ENCODE data around the gene DNAJC21. TPM values are rescaled to one million over a fixed set of nuclear protein-coding genes. Genes with fewer than 3 reads are reported as not detected.

Gene DNAJC21
- total and polyA plus RNA-seq, 10 donors: 16.3 to 35.2 (median 29.1) TPM

DNA sequence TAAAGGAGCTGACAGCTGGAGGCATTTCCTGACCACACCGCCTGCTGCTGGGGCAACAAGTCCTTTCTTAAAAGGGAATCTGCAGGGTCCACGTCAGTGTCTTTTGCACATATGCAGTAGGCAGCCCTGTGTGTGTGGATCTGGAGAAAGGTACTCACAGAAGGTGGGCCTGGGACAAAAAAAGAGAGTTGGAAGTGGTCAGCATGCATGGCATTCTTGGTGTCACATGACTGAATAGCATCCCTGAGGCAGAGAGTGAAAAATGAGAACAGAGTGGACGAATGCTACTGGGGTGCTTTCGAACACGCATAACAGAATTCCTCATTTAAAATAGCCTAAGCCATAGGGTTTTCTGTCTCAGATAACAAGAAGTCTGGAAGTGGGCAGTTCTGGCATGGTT, 47.0 kb downstream of the DNAJC21 start:
- intact Hi-C loops (cut with DNase I; ENCODE audit: low total_unique reads): no loop called here
- 81 to 89% (median 86%) methylated on average over 5 of the region's 5 CpGs for WGBS, 5 donors
- TF ChIP-seq, protein P1, sequence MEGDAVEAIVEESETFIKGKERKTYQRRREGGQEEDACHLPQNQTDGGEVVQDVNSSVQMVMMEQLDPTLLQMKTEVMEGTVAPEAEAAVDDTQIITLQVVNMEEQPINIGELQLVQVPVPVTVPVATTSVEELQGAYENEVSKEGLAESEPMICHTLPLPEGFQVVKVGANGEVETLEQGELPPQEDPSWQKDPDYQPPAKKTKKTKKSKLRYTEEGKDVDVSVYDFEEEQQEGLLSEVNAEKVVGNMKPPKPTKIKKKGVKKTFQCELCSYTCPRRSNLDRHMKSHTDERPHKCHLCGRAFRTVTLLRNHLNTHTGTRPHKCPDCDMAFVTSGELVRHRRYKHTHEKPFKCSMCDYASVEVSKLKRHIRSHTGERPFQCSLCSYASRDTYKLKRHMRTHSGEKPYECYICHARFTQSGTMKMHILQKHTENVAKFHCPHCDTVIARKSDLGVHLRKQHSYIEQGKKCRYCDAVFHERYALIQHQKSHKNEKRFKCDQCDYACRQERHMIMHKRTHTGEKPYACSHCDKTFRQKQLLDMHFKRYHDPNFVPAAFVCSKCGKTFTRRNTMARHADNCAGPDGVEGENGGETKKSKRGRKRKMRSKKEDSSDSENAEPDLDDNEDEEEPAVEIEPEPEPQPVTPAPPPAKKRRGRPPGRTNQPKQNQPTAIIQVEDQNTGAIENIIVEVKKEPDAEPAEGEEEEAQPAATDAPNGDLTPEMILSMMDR (IDR thresholded peaks at IDR 0.05 in 8 of 11, conservative IDR thresholded peaks at IDR 0.05 in 3 of 11): no peak
- TF ChIP-seq POLR2A (IDR thresholded peaks at IDR 0.05) (no peak), POLR2AphosphoS5 (IDR thresholded peaks at IDR 0.05) (no peak)
- H3K36me3 ChIP-seq: no peaks in the 10 kb centered on the region
- H3K4me1 ChIP-seq: no peaks in the 10 kb centered on the region
- no peak overlapping the region for H3K4me3 ChIP-seq
- H3K27me3 ChIP-seq (replicated peaks in 1 of 7): no peaks in the 10 kb centered on the region
- H3K27ac ChIP-seq: no peak overlapping the region
- DNase-seq: no peak
- H3K9me3 ChIP-seq: peaks cover 0 to 4% (median 2%) of the 10 kb centered on the region in 8 donors

DNA sequence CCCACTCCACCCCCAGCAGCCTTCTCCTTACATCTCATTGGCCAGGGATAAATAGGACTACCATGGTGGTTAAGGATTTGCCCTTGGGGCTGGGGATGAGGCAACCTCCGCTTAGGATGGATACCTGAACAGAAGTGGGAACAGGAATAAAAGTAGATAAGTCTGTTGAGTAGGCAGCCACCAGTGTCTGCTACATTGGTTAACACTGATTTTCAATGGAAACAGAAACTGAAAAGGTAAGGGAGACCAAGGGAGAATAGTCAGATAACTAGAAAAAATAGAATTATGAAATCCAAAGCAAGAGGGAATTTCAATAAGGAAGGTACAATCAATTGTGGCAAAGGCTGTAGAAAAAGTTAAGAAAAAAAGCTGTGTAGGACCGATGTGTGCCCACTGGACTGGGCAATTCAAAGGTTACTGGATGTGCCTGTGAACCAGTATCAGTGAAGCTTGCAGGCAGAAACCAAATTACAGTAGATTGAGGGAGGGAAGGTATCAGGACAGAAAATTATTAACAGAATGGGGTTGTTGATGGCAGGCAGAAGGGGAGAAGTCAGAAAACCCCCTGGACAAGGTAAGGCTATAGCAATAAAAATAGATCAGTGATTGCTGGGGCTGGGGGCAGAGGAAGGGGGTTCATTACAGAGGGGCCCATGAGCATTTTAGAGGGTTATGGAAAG, 48.7 kb downstream of the DNAJC21 start:
- H3K4me1 ChIP-seq: no peaks in the 10 kb centered on the region
- 43 to 74% (median 46%) methylated on average over 2 of the region's 2 CpGs for WGBS, 5 donors
- no peaks in the 10 kb centered on the region for H3K27me3 ChIP-seq (replicated peaks in 1 of 7)
- H3K27ac ChIP-seq: no peak overlapping the region
- TF ChIP-seq, protein P1 (IDR thresholded peaks at IDR 0.05 in 8 of 11, conservative IDR thresholded peaks at IDR 0.05 in 3 of 11): no peak
- TF ChIP-seq POLR2AphosphoS5 (IDR thresholded peaks at IDR 0.05): no peak
- no peak for TF ChIP-seq POLR2A (IDR thresholded peaks at IDR 0.05)
- no peak overlapping the region for H3K4me3 ChIP-seq
- intact Hi-C loops (cut with DNase I; ENCODE audit: low total_unique reads): no loop called here
- no peaks in the 10 kb centered on the region for H3K36me3 ChIP-seq
- H3K9me3 ChIP-seq: peaks cover 0 to 12% (median 7%) of the 10 kb centered on the region in 8 donors
- no peak for DNase-seq

DNA sequence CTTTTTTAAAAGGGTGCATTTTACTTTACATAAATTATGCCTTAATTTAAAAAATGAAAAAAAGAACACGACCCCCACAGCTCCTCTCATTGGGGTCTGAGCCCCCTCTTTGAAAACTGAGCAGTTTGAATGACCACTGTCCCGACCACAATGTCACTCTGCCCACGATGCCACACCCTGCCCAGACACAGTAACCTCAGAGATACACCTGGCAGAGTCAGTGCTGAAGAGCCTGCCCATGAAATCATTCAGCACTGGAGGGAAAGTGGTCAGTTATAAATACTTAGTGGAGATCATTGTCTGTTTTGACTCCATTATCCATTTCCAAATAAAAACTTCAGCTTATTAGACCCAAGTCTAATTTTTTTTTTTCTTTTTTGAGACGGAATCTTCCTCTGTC, 49.3 kb downstream of the DNAJC21 start:
- Histone ChIP-seq H3K9me3 (peaks cover 0 to 12% (median 7%) of the 10 kb centered on the region in 8 donors), H3K4me1 (no peaks in the 10 kb centered on the region), H3K36me3 (no peaks in the 10 kb centered on the region), H3K4me3 (no peak overlapping the region), H3K27me3 (replicated peaks in 1 of 7) (no peaks in the 10 kb centered on the region), H3K27ac (no peak overlapping the region)
- WGBS, 5 donors: 46 to 72% (median 57%) methylated on average over 4 of the region's 4 CpGs
- DNase-seq: no peak
- TF ChIP-seq, protein P1 (IDR thresholded peaks at IDR 0.05 in 8 of 11, conservative IDR thresholded peaks at IDR 0.05 in 3 of 11): no peak
- no peak for TF ChIP-seq POLR2A (IDR thresholded peaks at IDR 0.05)
- no peak for TF ChIP-seq POLR2AphosphoS5 (IDR thresholded peaks at IDR 0.05)
- intact Hi-C loops (cut with DNase I; ENCODE audit: low total_unique reads): no loop called here

DNA sequence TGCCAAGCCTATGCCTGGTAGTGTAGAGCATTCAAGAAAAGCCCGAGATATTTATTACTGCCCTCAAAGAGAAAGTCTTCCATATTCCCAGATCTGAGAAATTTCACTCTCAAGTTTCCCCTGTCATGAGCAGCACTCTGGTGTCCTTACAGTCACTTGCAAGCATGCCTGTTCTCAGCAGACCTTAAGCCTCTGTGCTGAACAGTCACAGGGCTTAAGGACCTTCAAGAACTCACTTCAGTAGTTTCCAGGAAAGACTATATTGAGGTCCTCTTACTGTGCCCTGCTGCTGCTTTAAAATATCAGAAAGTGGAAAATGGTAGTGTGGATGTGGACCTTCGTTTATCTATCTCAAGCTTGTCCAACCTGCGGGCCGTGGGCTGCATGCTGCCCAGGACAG, 53.5 kb downstream of the DNAJC21 start:
- Histone ChIP-seq H3K27me3 (replicated peaks in 1 of 7) (peaks cover 0 to under 1% (median 0%) of the 10 kb centered on the region in 7 donors), H3K4me1 (no peaks in the 10 kb centered on the region), H3K9me3 (peaks cover 0 to 42% (median 33%) of the 10 kb centered on the region in 8 donors), H3K27ac (no peak overlapping the region), H3K36me3 (no peaks in the 10 kb centered on the region), H3K4me3 (no peak overlapping the region)
- intact Hi-C loops (cut with DNase I; ENCODE audit: low total_unique reads): no loop called here
- WGBS, 5 donors: 81 to 89% (median 87%) methylated on average over 4 of the region's 4 CpGs
- DNase-seq: no peak
- TF ChIP-seq POLR2A (IDR thresholded peaks at IDR 0.05) (no peak), POLR2AphosphoS5 (IDR thresholded peaks at IDR 0.05) (no peak)
- TF ChIP-seq, protein P1 (IDR thresholded peaks at IDR 0.05 in 8 of 11, conservative IDR thresholded peaks at IDR 0.05 in 3 of 11): no peak
